Stimulated activated CD4-positive, alpha-beta T cell treated with anti-CD3 and anti-CD28 coated beads, Interleukin-4, amount 100 ng/mL, for 1 hour (primary cell): Measurements from ENCODE around the gene TSPAN17.

Experiments used
- DNase-seq: peaks from one replicate; pipeline ENCODE4 v3.0.0-alpha.2; 2020

The TSPAN17 gene

DNA sequence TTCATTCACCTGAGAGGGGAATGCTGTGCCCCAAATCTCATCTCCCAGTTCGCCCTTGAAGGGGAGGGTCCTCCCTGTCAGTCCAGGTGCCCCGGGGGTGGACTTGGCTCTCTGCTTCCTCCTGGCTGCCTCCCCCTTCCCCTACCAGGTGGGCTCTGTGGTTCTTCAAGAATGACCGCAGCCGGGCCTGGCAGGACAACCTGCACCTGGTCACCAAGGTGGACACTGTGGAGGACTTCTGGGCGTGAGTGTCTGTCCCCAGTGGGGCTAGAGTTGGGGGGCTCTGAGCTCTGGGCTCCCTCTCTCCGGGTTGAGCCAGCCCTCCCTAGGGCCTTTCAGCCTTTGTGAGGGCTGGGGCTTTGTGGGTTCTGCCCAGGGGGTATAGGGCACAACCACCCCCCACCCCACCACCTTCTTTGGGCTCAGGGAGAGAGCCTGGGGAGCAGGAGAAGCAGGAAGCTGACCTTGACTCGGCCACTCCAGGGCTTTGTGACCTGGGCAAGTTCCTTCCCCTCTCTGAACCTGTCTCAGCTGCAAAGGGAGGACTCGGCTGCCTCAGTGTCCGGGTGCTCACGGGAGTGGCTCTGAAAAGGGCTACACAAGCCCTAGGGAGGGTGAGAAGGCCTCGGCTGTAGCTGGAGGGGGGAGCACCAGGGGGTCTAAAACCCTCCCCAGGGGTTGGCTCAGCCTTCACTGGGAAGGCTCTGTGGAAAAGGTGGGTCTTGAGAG, 3.6 kb upstream of the TSPAN17 start:
- no peak for DNase-seq

DNA sequence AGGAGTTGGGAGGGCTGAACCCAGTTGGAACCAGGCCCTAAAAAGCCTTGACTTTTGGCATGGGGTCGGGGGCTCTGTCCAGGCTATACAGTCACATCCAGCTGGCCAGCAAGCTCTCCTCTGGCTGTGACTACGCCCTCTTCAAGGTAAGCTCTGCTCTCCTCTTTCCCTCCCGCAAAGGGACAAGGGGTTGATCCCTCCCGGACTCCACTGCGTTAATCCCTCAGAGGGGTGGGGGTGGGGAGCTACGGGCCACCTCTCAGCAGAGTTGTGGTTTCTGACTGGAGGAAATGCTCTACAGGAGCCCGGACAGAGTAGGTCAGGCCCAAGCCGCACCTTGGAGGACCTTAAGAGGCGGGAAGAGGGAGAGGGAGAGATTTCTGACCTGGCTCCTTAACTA, 3.0 kb upstream of the TSPAN17 start:
- DNase-seq, result no peak

DNA sequence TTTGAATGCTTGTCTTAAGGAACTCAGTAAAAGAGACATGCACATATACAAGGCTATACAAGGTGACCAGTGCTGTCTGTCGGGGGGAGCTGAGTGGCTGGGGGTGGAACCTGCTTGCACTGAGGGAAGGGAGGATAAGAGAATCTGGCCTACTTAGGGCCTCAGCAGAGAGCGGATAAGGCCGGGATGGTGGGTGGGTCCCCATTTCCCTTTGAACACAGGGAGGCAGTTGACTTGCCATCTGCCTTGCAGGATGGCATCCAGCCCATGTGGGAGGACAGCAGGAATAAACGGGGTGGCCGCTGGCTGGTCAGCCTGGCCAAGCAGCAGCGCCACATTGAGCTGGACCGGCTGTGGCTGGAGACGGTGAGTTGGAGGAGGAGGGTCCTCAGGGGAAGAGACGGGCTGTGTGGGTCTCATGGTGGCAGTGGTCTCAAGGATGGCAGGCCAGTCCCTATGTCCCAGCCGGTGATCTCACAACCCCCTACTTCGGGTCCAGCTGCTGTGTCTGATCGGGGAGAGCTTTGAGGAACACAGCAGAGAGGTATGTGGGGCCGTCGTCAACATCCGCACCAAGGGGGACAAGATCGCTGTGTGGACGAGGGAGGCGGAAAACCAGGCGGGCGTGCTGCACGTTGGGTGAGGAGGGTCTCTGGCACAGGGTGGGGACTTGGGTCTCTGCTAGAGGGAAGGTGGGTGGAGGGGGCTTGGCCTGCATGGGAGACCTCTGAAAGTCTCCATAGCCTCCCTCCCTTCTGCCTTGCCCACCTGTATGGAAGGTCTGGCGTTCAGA, 2.2 kb upstream of the TSPAN17 start:
- no peak for DNase-seq

DNA sequence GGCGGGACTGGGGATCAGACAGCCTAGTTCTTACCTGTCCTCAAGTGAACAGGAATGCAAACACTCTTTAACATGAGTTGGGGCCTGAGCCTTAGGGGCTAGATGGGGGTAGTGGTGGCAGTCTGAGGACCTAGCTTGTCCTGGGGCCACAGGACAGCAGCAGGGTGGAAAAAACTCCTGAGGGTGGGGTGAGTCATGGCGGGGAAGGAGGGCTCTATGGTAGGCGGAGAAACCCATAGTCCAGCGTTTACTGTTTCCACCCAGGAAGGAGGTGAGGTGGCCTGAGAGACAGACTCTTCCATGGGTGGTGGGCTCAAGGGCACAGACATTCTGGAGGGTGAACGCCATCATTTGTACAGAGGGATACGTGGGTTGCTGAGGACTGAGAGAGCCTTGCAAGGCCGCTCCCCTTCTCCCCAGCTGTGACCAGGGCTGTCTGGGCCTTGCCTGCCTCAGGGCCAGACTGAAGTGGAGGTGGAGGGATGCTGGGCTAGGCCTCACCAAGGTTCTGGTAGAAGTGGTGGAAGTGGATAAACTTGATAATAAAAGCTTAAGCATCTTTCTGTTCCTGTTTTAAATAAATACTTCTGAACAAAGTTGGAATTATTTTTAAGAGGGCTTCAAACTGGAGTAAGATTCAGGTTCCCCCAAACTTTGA, 1.1 kb upstream of the TSPAN17 start:
- DNase-seq, result no peak

DNA sequence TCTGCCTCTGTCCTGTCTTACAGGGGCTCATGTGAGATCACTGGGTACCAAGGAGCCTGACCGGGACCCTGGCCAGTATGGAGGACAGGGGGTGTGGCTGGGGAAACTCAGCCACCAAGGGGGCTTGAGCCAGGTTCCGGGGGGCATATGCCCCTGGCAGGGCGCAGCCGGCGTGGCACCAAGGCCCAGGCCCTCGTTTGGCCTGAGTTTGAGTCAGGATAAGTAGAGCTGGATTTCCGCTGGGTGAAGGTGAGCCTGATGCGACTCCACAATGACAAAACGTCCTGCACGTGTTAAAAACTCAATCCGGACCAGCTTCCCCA, 616 bp upstream of the TSPAN17 start:
- no peak for DNase-seq

DNA sequence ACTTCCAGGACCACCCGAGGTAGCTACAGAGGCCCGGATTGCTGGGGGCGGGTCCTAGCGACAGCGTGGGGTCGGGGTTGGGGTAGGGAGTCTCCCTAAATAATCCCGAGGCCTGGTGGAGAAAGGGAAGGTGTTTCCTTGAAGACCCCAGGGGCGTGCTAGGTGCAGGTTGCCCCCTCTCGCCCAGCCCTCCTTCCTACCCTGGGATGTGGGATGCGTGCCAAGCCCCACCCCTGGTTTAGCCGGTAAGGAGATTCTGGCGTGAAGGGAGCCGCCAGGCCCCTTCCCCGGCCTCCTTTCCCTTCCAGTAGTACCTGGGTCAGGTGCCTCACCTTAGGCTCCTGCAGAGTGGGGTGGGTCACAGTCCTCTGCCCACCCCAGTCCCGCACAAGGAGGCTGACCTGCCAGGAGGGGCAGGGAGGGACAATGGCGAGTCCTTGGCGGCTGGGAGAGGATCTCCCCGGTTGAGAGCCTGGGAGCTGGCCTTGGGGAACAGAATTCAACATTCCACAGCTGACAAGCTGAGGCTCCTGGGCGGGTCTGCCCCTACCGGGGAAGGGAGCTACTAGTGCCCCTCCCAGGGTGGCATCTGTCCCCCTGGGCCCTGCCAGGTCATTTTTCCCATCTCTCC, 674 bp downstream of the TSPAN17 start:
- no peak for DNase-seq

DNA sequence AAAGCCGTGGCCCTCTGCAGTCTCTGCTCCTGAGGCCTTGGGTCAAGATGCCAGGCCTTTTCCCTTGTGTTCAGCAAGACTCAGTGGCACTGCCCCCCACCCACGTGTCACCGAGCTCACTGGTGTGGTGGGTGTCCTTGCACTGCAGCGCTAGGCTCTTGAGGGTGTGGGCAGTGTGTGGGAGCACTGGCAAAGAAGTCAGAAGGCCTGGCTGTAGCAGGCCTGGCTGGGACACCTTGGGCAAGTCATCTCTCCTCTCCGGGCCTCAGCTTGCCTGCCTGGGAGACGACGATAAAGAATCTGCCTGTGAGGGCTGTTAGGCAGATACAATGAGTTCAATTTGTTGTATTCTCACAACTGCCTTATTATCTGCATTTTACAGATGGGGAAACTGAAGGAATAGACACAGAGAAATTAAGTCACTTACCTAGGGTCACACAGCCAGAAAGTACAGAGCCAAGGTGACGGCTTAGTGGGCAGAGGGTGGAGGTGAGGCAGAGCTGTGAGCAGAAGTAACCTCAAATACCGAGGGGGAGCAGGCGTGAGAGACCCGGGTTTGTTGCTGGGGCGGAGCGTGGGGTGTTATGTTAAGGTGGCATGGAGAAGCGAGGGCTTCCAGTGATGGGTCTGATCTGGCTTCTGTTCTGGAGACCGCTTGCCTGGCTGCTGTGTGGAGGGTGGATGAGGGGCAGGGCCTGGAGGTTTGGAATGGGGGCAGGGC, 1.4 kb downstream of the TSPAN17 start:
- DNase-seq, result peak; percentile 28

DNA sequence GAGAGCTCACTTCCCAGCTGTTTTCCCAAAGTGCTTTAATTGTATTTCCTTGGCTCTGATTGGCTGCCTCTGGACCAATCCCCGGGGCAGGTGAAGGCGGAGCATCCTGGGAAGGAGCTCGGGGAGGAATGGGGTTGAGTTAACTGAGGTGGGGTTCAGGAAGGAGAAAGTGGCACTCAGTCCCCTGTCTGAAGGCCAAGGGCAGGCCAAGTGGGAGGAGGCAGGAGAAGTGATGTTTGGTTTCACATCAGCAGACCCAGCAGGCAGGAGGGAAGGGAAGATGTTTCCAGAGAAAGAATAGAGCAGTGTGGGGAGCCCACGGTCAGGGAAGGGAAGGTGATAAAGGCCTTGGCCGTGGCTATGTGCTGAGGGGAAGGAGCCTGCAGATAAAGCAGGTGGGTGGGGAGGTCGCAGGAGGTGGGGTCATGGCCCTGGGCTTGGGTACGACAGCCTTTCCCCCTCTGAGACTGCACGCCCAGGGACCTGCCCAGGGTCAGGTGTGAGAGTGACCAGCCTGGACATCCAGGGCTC, 3.1 kb downstream of the TSPAN17 start:
- no peak for DNase-seq

DNA sequence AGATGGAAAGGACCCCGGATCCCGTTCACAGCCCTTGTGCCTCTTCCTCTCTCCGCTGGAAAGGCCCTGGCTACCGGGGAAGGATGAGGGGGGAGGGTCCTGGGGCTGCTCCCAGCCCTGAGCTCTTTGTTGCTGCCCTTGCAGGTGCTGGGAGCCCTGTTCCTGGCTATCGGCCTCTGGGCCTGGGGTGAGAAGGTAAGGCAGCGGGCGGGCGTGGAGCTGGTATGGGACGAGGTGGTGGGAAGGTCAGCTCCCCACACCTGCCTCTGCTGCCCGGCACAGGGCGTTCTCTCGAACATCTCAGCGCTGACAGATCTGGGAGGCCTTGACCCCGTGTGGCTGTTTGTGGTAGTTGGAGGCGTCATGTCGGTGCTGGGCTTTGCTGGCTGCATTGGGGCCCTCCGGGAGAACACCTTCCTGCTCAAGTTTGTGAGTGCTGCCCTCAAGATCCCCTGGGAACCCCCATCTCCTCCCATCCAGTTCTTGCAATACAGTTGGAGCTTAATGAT, 4.2 kb downstream of the TSPAN17 start:
- no peak for DNase-seq

DNA sequence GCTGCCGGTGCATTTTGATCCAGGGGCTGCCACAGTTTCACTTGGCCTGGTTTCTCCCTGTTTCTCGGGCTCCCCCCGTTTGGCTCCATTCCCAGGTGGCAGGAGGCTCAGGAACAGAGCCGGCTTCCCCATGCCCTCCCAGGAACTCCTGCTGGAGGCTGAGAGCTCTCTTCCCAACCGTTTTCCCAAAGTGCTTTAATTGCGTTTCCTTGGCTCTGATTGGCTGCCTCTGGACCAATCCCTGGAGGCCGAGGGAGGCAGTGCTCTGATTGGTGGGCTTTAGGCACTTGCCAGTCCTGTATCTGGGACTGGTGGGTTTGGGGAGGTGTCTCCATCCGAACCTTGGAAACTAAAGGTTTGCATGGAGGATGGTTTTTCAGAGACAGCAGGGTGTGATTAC, 4.9 kb downstream of the TSPAN17 start:
- DNase-seq, result no peak

DNA sequence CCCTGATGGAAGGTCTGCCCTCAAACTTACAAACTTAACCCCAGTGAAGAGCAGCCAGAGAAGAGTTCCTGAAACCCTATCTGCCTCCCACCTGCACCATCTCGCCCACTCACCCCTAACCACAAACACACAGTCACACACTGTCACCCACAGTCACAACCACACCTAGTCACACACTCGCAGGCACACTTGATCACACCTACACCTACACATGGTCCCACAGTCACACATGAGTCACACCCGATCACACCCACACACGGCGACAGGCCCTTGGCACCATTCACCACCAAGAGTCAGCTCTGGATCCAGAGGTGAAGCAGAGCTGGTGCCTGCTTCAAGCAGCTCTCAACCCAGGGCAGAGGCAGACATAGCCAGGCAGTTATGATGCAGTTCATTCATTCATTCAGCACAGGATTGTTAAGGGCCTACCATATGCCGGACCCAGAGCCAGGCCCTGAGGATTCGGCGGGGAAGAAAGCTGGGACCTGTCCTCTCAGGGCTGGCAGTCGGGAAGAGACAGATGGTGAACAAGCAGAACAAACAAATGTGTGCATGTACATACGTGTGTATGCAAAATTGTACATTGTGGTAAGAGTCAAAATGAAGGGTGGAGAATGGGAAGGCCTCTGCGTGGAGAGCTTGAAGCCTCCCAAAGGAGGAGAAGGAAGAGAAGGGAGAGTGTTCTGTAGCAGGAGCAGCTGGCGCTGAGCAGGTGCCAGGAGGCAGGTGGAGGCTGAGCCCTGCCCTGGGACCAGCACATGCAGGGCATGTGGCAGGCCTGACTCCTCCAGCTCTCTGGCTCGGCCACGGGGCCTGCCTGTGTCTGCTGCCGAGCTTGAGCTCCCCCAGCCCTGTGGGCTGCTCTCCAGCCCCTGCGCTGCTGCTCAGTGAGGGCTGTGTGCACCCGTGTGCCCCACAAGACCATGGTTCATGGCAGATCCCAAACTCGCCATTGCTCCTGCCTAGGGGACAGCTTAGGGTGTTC, 6.4 kb downstream of the TSPAN17 start:
- DNase-seq, result peak; percentile 80

DNA sequence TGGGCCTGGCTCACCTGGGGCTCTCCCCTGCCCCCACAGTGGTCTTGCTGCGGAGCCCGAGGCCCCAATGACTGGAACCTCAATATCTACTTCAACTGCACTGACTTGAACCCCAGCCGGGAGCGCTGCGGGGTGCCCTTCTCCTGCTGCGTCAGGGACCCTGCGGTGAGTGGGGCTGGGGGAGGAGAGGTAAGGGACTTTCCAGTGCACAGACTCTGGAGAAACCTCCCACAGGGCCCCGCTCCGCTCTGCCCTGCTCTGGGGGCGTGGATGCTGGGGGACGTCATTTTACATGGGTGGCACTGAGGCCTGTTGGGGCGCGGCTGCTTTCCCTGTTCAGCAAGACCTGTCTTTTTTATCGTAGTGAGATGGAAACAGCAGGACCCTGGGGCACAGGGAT, 7.6 kb downstream of the TSPAN17 start:
- DNase-seq, result peak; percentile 30

DNA sequence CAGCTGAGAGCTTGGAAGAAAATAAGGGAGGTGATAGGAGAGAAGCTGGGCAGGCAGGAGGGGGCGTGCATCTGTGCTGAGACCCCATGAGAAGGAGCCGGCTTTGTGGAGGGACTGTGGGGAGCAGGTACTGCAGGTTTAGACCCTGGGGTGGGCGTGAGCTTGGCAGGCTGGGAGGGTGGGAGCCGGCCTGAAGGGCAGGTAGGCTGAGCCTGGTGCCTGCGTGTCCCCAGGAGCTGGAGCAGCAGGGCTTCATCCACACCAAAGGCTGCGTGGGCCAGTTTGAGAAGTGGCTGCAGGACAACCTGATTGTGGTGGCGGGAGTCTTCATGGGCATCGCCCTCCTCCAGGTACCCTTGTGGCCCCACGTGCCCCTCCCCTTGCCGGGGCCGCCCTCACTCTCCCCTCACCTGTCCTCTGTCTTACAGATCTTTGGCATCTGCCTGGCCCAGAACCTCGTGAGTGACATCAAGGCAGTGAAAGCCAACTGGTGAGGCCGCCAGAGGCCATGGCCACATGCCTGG, 9.2 kb downstream of the TSPAN17 start:
- DNase-seq, result no peak

DNA sequence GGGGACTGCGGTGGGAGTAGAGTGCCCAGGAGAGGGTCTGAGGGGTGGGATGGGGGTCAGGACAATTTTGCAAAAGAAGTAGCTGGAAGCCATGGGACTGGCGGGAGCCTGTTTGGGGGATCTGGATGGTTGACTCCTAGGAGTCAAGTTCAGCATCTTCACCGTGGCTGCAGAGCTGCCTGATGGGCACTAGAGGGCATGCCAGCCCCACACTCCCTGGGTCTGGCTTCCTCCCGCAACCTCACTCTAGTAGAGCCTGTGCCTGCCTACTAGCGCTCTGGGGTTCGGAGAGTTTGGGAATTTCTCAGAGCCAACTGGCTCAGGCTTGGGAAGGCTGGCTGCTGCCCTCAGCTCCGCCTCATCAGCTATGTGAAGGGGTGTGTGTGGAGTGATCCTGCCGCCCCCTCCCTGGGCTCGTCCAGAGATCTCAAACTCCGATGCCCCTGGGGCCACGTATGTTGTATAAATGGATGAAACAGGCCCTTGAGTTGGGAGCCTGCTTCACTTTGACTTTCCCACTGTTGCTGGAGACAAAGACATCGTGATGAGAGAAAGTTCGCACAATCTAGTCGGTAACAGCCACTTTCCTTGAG, 10.8 kb downstream of the TSPAN17 start:
- peak; percentile 69 for DNase-seq

DNA sequence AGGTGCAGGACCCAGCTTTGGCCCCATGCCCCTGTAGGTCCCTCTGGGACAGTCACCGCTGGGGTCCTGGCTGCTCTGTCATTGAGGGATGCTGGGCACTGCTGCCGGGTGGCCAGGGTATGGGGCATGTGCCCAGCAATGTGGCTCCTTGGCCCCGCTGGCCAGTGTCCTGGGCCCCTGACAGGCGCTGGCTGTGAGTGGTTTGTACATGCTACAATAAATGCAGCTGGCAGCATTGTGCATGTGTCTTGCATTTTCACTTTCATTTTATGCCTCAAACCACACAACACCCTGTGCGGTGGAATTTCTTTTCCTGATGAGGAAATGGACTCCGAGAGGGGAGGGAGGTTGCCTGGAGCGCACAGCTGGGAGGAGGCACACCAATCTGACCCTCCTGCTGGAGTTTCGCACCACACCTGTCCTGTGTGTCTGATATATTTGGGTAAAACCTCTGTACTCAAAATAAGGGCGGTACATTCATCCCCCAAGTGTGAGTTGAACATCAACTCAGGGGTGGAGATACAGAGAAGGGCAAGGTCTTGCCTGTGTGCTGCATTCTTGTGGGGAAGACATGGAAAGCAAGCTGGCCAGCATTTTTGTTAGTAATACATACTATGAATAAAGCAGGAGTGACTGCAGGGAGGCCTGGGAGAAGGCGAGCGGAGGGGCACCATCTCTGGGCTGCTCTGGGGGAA, 11.7 kb downstream of the TSPAN17 start:
- DNase-seq, result no peak

DNA sequence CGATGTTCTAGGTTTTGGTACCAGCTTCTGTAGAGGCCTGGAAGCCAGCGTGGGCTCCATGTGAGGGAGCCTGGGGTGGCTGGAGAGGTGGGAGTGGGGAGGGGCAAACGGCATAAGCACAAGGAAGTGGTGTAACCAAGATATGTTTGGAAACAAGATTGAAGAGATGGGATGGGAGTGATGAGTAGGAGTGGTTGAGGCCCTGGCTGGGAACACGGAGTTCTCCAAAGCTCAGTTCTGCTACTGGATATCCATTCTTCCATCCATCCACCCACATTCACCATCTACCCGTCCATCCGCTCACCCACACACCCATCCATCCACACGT, 12.2 kb downstream of the TSPAN17 start:
- DNase-seq, result no peak

DNA sequence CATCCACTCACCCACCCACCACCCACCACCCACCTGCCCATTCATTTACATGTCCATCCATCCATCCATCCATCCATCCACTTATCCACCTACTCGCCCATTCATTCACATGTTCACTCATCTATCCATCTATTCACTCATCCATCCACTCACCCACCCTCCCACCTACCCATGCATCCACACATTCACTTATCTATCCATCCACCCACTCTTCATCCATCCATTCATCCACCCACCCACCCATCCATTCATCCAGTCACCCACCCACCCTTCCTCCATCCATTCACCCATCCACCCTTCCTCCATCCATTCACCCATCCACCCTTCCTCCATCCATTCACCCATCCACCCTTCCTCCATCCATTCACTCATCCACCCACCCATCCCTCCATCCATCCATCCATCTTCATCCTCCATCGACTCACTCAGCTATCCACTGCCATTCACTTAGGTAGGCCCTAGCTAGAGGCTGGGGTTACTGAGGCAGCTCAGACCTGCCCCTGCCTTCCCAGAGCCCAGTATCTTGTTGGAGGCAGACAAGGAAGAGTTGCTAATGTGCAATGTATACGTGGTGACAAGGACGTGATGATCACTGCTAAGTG, 12.7 kb downstream of the TSPAN17 start:
- DNase-seq, result no peak

DNA sequence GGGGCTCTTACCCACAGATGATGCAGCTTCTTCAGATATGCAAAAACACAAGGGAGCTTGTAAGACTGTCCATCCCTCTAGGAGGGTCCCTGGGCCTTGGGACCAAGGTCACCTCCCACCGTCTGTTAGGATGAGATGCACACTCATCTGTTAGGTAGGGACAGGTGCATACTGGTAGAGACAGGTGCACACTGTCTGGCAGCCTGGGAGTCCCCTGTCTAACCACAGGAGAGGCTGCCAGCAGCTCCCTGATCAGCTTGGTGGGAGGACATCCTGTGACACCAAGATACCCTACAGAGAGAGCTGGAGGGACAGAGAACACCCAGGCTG, 13.2 kb downstream of the TSPAN17 start:
- no peak for DNase-seq

DNA sequence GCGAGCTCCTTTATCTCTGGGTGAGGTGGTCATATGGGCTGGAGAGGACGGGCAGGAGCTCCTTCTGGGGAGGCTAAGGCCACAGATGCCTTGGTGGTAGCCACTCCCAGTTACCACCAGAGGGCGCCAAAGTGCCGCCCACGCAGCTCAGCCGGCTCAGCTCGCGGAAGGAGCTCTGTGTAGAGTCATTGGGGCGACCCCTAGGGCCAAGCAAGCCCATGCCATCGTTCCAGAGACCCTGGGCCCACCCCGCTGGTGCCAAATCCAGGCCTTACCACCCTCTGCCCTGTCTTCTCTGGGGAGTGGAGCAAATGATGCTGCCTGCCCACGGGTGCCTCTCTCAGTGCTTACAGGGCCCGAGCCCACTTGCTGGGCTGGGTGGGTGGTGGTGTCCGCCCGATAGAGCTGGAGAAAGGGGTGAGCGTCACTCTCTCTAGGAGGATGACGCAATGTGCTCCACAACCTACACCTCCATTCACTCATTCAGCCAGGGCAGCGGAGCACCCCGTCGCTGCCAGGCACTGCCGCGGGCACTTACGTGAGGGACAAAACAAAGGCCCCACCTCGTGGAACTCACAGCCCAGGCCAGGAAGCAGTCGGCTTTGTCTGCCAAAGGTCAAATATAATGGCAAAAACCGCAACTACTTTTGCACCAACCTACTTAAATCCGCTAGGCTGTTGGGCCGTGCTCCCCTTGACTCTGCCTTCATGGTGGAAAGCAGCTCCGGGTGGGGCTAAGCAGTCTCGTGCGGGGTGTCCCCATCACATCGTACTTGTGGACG, 13.8 kb downstream of the TSPAN17 start:
- peak; percentile 84 for DNase-seq
